ENCODE measurements around the gene ZSCAN4.

Gene ZSCAN4

GRCh38 chr19:57720878-57721277 lies 52.1 kb downstream of the ZSCAN4 start:
- Histone ChIP-seq H3K27me3 (replicated peaks; ENCODE audit: control insufficient read depth, insufficient read depth, low read length) (no peaks in the 10 kb centered on the region), H3K4me1 (ENCODE audit: control insufficient read depth, insufficient read depth, low read length) (no peaks in the 10 kb centered on the region), H3K36me3 (ENCODE audit: control insufficient read depth, insufficient read depth, low read length, severe bottlenecking) (peaks cover 34% of the 10 kb centered on the region), H3K9ac (ENCODE audit: low read length) (no peak overlapping the region), H3K9me3 (ENCODE audit: control insufficient read depth, low read length) (peaks cover 24% of the 10 kb centered on the region), H3K4me3 (ENCODE audit: low read length) (peak overlapping the region; percentile 2)
- DNase-seq (ENCODE audit: low read depth) = no peak
